GM18867 (cell line): Measurements from ENCODE around the gene SLITRK2.

Source experiments
- ATAC-seq: cut with Tn5 transposase; IDR thresholded peaks from one replicate; pipeline ENCODE4 v1.9.1; 2021; ENCODE audit warnings: mild to moderate bottlenecking, moderate library complexity; ENCODE audit not compliant: unreplicated experiment

The SLITRK2 gene

GRCh38 chrX:145853181-145853580 lies 35.6 kb downstream of the SLITRK2 start:
- no peak for ATAC-seq

DNA sequence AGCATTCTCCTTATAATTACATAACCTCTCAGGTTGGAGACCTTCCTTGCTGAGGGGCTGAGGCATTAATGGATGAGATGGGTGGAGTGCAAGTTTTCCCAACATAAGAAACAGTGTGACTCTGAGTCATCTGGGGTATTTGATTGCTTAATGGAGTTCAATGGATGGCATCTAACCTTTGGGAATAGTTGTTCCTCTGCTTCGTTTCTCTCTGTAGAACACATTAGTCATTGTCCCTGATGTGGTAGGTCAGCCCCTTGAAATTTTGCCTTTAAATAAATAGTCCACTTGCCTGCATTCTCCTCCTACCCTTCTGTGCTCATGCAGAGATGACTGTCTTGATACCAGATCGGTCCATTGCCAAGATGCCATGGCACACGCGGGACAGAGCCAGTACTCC lies 38.6 kb downstream of the SLITRK2 start:
- ATAC-seq, result no peak

- ATAC-seq, result no peak
Measured at GRCh38 chrX:145861818-145862217, 44.2 kb downstream of the SLITRK2 start.

- ATAC-seq, result no peak
Measured at GRCh38 chrX:145865082-145865481, 47.5 kb downstream of the SLITRK2 start.
